T-cell (primary cell): ENCODE data around the gene DIP2C. TPM values are rescaled to one million over a fixed set of nuclear protein-coding genes. Genes with fewer than 3 reads are reported as not detected.

Experiments
- ATAC-seq, 4 experiments: fragments of 200-7000 bp in 3 of 4; fragments of 150-1000 bp in 1 of 4; cut with Tn5 transposase; replicated peaks in 1 of 4; 1 replicate in 3 of 4; 2 replicates in 1 of 4; pipeline ENCODE4 v1.10.0; 2021; ENCODE audit warnings: moderate library complexity in 3 of 4, mild to moderate bottlenecking in 2 of 4, moderate number of reproducible peaks in 1 of 4
- CTCF ChIA-PET, 2 donors: fragments of 300-600 bp; sonication (Branson Sonifier 250); formaldehyde crosslinking; loops; one replicate each; lab custom pipeline; 2022; ENCODE audit warnings: antibody characterized with exemption in 2 of 2; lab: Charles Lee
- POLR2A ChIA-PET, 2 donors: fragments of 300-600 bp; sonication (Branson Sonifier 250); formaldehyde crosslinking; loops; one replicate each; lab custom pipeline; 2022; ENCODE audit warnings: antibody characterized with exemption in 2 of 2; lab: Charles Lee
- DNase-seq, 35 experiments: peaks; one replicate each; pipeline versions ENCODE4 v3.0.0 to v3.0.0-alpha.2; 2013 to 2023
- H3K27ac ChIP-seq: one replicate; pipeline ENCODE4 v1.5.1; 2013; ENCODE audit warnings: low read length
- H3K27me3 ChIP-seq, 2 experiments: replicated peaks in 1 of 2; 1 replicate in 1 of 2; 2 replicates in 1 of 2; pipeline versions ENCODE4 v1.6.1 to v1.7.0; 2013; ENCODE audit warnings: low read length in 1 of 2, mixed read lengths in 1 of 2; ENCODE audit not compliant: control insufficient read depth in 2 of 2, insufficient read depth in 2 of 2; ENCODE audit errors: extremely low read depth in 1 of 2
- H3K36me3 ChIP-seq, 2 donors: 1 replicate in 1 of 2; 2 replicates in 1 of 2; pipeline versions ENCODE4 v1.6.1 to v1.7.0; 2013; ENCODE audit warnings: low read length in 1 of 2; ENCODE audit not compliant: control insufficient read depth in 2 of 2, insufficient read depth in 1 of 2; ENCODE audit errors: extremely low read depth in 1 of 2
- H3K4me1 ChIP-seq, 2 experiments: 1 replicate in 1 of 2; 2 replicates in 1 of 2; pipeline versions ENCODE4 v1.6.1 to v1.7.0; 2013; ENCODE audit warnings: low read length in 2 of 2, mixed read lengths in 1 of 2; ENCODE audit not compliant: insufficient read depth in 2 of 2, control insufficient read depth in 1 of 2; ENCODE audit errors: extremely low read depth in 1 of 2
- H3K4me3 ChIP-seq, 2 donors: 1 replicate in 1 of 2; 2 replicates in 1 of 2; pipeline versions ENCODE4 v1.5.1 to v1.7.0; 2013; ENCODE audit warnings: mild to moderate bottlenecking in 2 of 2, low read length in 1 of 2, moderate library complexity in 1 of 2; ENCODE audit not compliant: control insufficient read depth in 1 of 2; ENCODE audit errors: extremely low read depth in 1 of 2
- H3K9me3 ChIP-seq: 2 replicates; pipeline ENCODE4 v1.7.0; 2013
- H3K27ac Mint-ChIP-seq, 2 donors: one replicate each; pipeline ENCODE4 v1.8.0; 2020 to 2021; ENCODE audit warnings: mild to moderate bottlenecking in 2 of 2, mixed read lengths in 2 of 2
- H3K27me3 Mint-ChIP-seq, 2 donors: one replicate each; pipeline ENCODE4 v1.8.0; 2021 to 2022; ENCODE audit warnings: mixed read lengths in 2 of 2
- H3K36me3 Mint-ChIP-seq: one replicate; pipeline ENCODE4 v1.8.0; 2021; ENCODE audit warnings: mixed read lengths
- H3K4me1 Mint-ChIP-seq, 3 donors: one replicate each; pipeline ENCODE4 v1.8.0; 2020 to 2022; ENCODE audit warnings: mixed read lengths in 3 of 3, mild to moderate bottlenecking in 1 of 3
- H3K4me3 Mint-ChIP-seq, 3 donors: one replicate each; pipeline ENCODE4 v1.8.0; 2020 to 2022; ENCODE audit warnings: mild to moderate bottlenecking in 3 of 3, mixed read lengths in 3 of 3, moderate library complexity in 3 of 3
- H3K9me3 Mint-ChIP-seq, 3 donors: one replicate each; pipeline ENCODE4 v1.8.0; 2020 to 2022; ENCODE audit warnings: mixed read lengths in 3 of 3
- whole genome bisulfite sequencing: methylation state at CpG from one replicate; pipeline ENCODE4 v1.1.5; 2013; ENCODE audit warnings: missing lambda C conversion rate; ENCODE audit not compliant: insufficient coverage; 5-methylcytosine and 5-hydroxymethylcytosine counted together
- total RNA-seq, 35 experiments: library from RNA in 6 of 35; stranded (reverse) in 6 of 35; fragments of 120-200 nt in 1 of 35; gene quantifications; one replicate each; pipeline versions ENCODE4 v1.2.1 to v1.2.4 and lab custom pipeline; 2013 to 2026

DIP2C gene
- total RNA-seq, 5 donors from 2014 or later (not counting 1 experiment from before 2014, with no cell fraction given), result 2.7 to 7.4 (median 4.5) TPM

- POLR2A ChIA-PET, result no interaction called here
- H3K4me3 Mint-ChIP-seq, result no peak overlapping the region
- H3K9me3 Mint-ChIP-seq, result no peaks in the 10 kb centered on the region
- peaks cover 5 to 6% of the 10 kb centered on the region in 2 donors for H3K36me3 ChIP-seq
- no peak overlapping the region for H3K27ac Mint-ChIP-seq
- H3K4me3 ChIP-seq, result no peak overlapping the region
- H3K9me3 ChIP-seq, result no peaks in the 10 kb centered on the region
- CTCF ChIA-PET, result no interaction called here
- peaks cover 35% of the 10 kb centered on the region for H3K36me3 Mint-ChIP-seq
- no peaks in the 10 kb centered on the region for H3K27me3 ChIP-seq
- DNase-seq (no peak), ATAC-seq (no peak)
- peaks cover 0 to 10% of the 10 kb centered on the region in 2 donors for H3K27me3 Mint-ChIP-seq
- 96% methylated on average over 5 of the region's 9 CpGs for WGBS
- H3K27ac ChIP-seq, result no peak overlapping the region
- H3K4me1 ChIP-seq, result no peaks in the 10 kb centered on the region
- no peaks in the 10 kb centered on the region for H3K4me1 Mint-ChIP-seq
These were observed 284.5 kb downstream of the DIP2C start for GRCh38 chr10:404991-405390.

GRCh38 chr10:404346-404745 is 285.1 kb downstream of the DIP2C start:
- H3K4me3 Mint-ChIP-seq, result no peak overlapping the region

GRCh38 chr10:398954-399353 is 290.5 kb downstream of the DIP2C start:
- Histone ChIP-seq H3K36me3 (no peaks in the 10 kb centered on the region), H3K4me1 (peaks cover 0 to 3% of the 10 kb centered on the region in 2 experiments), H3K27me3 (peaks cover 0 to 2% of the 10 kb centered on the region in 2 experiments), H3K27ac (no peak overlapping the region), H3K4me3 (no peak overlapping the region), H3K9me3 (no peaks in the 10 kb centered on the region)
- H3K27ac Mint-ChIP-seq, result no peak overlapping the region
- no peaks in the 10 kb centered on the region for H3K9me3 Mint-ChIP-seq
- H3K36me3 Mint-ChIP-seq, result no peaks in the 10 kb centered on the region
- CTCF ChIA-PET, result interaction anchor here in 1 of 2 donors (0.5 kb wide), 1 partner anchor 27 kb away, joined by 3 read pairs; no protein-coding TSS in a partner anchor
- 86% methylated on average over 22 of the region's 22 CpGs for WGBS
- no peak for ATAC-seq
- DNase-seq, result no peak
- H3K4me3 Mint-ChIP-seq, result no peak overlapping the region
- POLR2A ChIA-PET, result no interaction called here
- H3K4me1 Mint-ChIP-seq, result peaks cover 2 to 5% (median 4%) of the 10 kb centered on the region in 3 donors
- no peaks in the 10 kb centered on the region for H3K27me3 Mint-ChIP-seq

More at GRCh38 chr10:404346-404745, 285.1 kb downstream of the DIP2C start:
- ChIA-PET POLR2A (no interaction called here), CTCF (no interaction called here)
- Histone ChIP-seq H3K27me3 (no peaks in the 10 kb centered on the region), H3K9me3 (no peaks in the 10 kb centered on the region), H3K27ac (no peak overlapping the region), H3K36me3 (peaks cover 5 to 6% of the 10 kb centered on the region in 2 donors), H3K4me1 (no peaks in the 10 kb centered on the region), H3K4me3 (no peak overlapping the region)
- ATAC-seq (no peak), DNase-seq (no peak)
- Mint-ChIP-seq H3K9me3 (no peaks in the 10 kb centered on the region), H3K4me1 (no peaks in the 10 kb centered on the region), H3K27me3 (peaks cover 0 to 10% of the 10 kb centered on the region in 2 donors), H3K36me3 (peaks cover 34% of the 10 kb centered on the region), H3K27ac (no peak overlapping the region)
- no CpG with 5 or more reads among the region's 4 CpGs for WGBS

GRCh38 chr10:397321-398068 is 292.0 kb downstream of the DIP2C start:
- Histone ChIP-seq H3K9me3 (no peaks in the 10 kb centered on the region), H3K27me3 (peaks cover 0 to 2% of the 10 kb centered on the region in 2 experiments), H3K36me3 (no peaks in the 10 kb centered on the region), H3K4me1 (peaks cover 0 to 3% of the 10 kb centered on the region in 2 experiments), H3K4me3 (no peak overlapping the region), H3K27ac (no peak overlapping the region)
- H3K36me3 Mint-ChIP-seq, result no peaks in the 10 kb centered on the region
- no peaks in the 10 kb centered on the region for H3K9me3 Mint-ChIP-seq
- WGBS, result 92% methylated on average over 9 of the region's 18 CpGs
- ATAC-seq (no peak), DNase-seq (no peak)
- H3K4me1 Mint-ChIP-seq, result peaks cover 3 to 12% (median 5%) of the 10 kb centered on the region in 3 donors
- no peaks in the 10 kb centered on the region for H3K27me3 Mint-ChIP-seq
- no peak overlapping the region for H3K4me3 Mint-ChIP-seq
- ChIA-PET POLR2A (no interaction called here), CTCF (interaction anchor here in 1 of 2 donors (0.7 kb wide), 1 partner anchor 174 kb away, joined by 4 read pairs; no protein-coding TSS in a partner anchor)
- H3K27ac Mint-ChIP-seq, result no peak overlapping the region

- no peaks in the 10 kb centered on the region for H3K9me3 Mint-ChIP-seq
- no peaks in the 10 kb centered on the region for H3K36me3 ChIP-seq
- H3K4me3 Mint-ChIP-seq, result no peak overlapping the region
- WGBS, result 82% methylated on average over 3 of the region's 8 CpGs
- H3K27me3 ChIP-seq, result peaks cover 0 to 5% of the 10 kb centered on the region in 2 experiments
- POLR2A ChIA-PET, result no interaction called here
- H3K4me3 ChIP-seq, result no peak overlapping the region
- CTCF ChIA-PET, result interaction anchor here in 1 of 2 donors (0.7 kb wide), 1 partner anchor 173 kb away, joined by 4 read pairs; no protein-coding TSS in a partner anchor
- H3K36me3 Mint-ChIP-seq, result no peaks in the 10 kb centered on the region
- peaks cover 0 to 3% of the 10 kb centered on the region in 2 experiments for H3K4me1 ChIP-seq
- no peak for DNase-seq
- peaks cover 3 to 12% (median 5%) of the 10 kb centered on the region in 3 donors for H3K4me1 Mint-ChIP-seq
- no peaks in the 10 kb centered on the region for H3K27me3 Mint-ChIP-seq
- ATAC-seq, result no peak
- H3K9me3 ChIP-seq, result no peaks in the 10 kb centered on the region
- no peak overlapping the region for H3K27ac ChIP-seq
- no peak overlapping the region for H3K27ac Mint-ChIP-seq
These were observed 292.8 kb downstream of the DIP2C start for GRCh38 chr10:396535-397220.

GRCh38 chr10:396107-396506 is 293.4 kb downstream of the DIP2C start:
- H3K9me3 Mint-ChIP-seq, result no peaks in the 10 kb centered on the region
- no peak overlapping the region for H3K27ac Mint-ChIP-seq
- no peak overlapping the region for H3K4me3 ChIP-seq
- no peaks in the 10 kb centered on the region for H3K36me3 Mint-ChIP-seq
- no peaks in the 10 kb centered on the region for H3K36me3 ChIP-seq
- WGBS, result 80% methylated on average over 1 of the region's 5 CpGs
- H3K4me3 Mint-ChIP-seq, result no peak overlapping the region
- no peak for ATAC-seq
- H3K9me3 ChIP-seq, result no peaks in the 10 kb centered on the region
- no peaks in the 10 kb centered on the region for H3K27me3 Mint-ChIP-seq
- H3K27ac ChIP-seq, result no peak overlapping the region
- ChIA-PET POLR2A (no interaction called here), CTCF (no interaction called here)
- peaks cover 0 to 3% of the 10 kb centered on the region in 2 experiments for H3K4me1 ChIP-seq
- H3K4me1 Mint-ChIP-seq, result peaks cover 3 to 12% (median 5%) of the 10 kb centered on the region in 3 donors
- H3K27me3 ChIP-seq, result peaks cover 0 to 5% of the 10 kb centered on the region in 2 experiments
- no peak for DNase-seq
